Activated CD4-positive, alpha-beta T cell treated with anti-CD3 and anti-CD28 coated beads, Interleukin-2, amount 50 U/mL, for 1 hour (primary cell): ENCODE measurements around the gene CCDC27.
"Not testable (repeated sequence)": the region's sequence is repeated elsewhere in the genome, so short reads cannot be mapped to it uniquely, and the experiment has no call there.

Experiments
- DNase-seq: peaks from one replicate; pipeline ENCODE4 v3.0.0-alpha.2; 2020

CCDC27 gene

GRCh38 chr1:3796215-3797061 lies 44.2 kb downstream of the CCDC27 start, which contains the start of gene LRRC47:
TSS of gene LRRC47 (minus strand) at chr1:3796498. CDS start at chr1:3796476, 22 bp downstream.
- peak; percentile 94 for DNase-seq

GRCh38 chr1:3799976-3800685 lies 47.9 kb downstream of the CCDC27 start:
- no peak for DNase-seq

GRCh38 chr1:3800795-3801194 lies 48.5 kb downstream of the CCDC27 start:
- not testable (repeated sequence) for DNase-seq

DNA sequence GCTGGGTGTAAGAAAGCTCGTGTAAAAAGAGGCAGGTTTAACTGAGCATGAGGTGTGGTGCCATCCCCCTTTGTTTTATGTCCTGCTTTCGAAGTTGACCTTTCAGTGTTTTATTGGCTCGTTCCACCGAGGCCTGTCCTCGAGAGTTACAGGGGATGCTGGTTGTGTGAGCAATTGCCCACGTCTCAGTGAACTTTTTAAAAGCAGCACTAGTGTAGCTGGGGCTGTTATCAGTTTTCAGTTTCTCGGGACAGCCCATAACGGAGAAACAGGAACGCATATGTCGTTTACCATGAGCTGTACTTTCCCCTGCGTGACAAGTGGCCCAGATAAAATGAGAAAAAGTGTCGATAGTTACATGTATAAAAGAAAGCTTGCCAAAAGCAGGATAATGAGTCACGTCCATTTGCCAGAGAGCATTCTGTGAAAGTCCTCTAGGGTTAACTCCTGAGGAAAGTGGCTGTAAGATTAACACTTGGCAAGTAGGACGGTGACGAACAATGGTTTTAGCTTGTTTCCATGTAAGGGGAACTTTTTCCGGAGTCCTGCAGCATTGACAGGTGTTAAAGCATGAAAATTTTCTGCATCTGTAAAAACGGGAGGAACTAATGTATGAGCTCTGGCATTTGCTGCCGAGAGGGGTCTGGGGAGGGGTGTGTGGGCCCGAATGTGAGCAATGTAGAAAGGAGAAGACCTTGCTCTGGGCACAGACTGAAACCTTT lies 51.8 kb downstream of the CCDC27 start:
- DNase-seq: no peak

GRCh38 chr1:3804627-3804944 lies 52.3 kb downstream of the CCDC27 start:
- DNase-seq: not testable (repeated sequence)

GRCh38 chr1:3805038-3805437 lies 52.8 kb downstream of the CCDC27 start:
- no peak for DNase-seq

GRCh38 chr1:3807769-3808168 lies 55.5 kb downstream of the CCDC27 start:
- no peak for DNase-seq

GRCh38 chr1:3809680-3810079 lies 57.4 kb downstream of the CCDC27 start:
- no peak for DNase-seq

GRCh38 chr1:3810149-3810761 lies 58.0 kb downstream of the CCDC27 start:
- not testable (repeated sequence) for DNase-seq

DNA sequence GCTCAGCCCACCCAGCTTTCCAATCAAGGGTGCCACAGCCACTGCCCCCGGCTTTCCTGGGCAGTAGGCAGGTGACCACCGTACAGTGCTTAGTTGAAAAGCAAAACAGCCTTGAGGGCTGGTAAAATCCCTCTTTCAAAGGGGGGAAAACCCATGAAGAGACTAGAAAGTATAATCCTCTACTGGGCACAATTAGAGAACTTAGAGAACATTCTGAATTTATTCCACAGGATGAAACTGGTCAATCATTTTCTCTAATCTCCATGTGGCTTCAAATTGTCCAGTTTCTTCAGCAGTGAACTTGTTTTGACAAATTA lies 59.3 kb downstream of the CCDC27 start:
- DNase-seq: no peak

DNA sequence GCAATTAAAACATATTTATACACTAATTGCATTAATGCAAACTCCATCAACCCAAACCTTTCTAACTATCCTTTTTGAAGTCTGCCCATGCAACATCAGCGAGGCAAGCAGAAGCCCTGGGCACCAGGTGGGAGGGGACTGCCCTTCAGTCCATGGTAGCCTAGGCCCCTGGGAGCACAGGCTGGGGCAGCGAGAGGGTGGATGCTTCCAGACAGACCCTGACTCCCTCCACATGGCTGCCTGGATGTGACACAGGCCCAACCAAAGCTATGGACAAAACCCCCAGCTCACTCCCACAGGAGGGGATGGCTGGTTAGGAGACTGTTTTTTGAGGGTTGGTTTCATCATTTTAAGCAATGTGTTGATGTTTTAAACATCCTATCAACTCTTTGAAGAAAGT lies 61.8 kb downstream of the CCDC27 start:
- no peak for DNase-seq

- DNase-seq: no peak
These were observed 62.7 kb downstream of the CCDC27 start for GRCh38 chr1:3814771-3815561.

GRCh38 chr1:3816331-3817137 lies 64.3 kb downstream of the CCDC27 start:
- DNase-seq: no peak

DNA sequence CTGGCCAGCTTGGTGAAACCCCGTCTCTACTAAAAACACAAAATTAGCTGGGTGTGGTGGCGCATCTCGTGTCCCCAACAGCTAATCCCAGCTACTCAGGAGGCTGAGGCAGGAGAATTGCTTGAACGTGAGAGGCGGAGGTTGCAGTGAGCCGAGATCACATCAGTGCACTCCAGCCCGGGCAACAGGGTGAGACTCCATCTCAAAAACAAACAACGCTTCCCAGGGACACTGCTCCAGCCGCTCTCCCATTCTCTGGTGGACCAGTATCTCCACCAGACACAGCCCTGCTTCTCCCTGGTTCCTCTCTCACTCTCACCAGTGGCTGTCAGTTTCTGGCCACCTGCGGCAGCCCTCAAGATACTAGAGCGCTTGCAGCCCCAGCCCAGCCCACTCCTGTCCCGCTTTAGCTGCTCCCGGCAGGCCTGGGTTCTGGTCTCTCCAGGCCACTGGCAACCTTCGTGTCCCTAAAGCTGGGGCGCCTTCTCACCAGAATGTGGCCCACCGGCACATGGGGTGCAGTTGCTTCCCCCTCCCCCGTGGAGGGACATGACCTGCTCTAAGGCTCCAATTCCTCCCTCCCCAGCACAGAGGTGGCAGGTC lies 65.0 kb downstream of the CCDC27 start:
- DNase-seq: no peak

DNA sequence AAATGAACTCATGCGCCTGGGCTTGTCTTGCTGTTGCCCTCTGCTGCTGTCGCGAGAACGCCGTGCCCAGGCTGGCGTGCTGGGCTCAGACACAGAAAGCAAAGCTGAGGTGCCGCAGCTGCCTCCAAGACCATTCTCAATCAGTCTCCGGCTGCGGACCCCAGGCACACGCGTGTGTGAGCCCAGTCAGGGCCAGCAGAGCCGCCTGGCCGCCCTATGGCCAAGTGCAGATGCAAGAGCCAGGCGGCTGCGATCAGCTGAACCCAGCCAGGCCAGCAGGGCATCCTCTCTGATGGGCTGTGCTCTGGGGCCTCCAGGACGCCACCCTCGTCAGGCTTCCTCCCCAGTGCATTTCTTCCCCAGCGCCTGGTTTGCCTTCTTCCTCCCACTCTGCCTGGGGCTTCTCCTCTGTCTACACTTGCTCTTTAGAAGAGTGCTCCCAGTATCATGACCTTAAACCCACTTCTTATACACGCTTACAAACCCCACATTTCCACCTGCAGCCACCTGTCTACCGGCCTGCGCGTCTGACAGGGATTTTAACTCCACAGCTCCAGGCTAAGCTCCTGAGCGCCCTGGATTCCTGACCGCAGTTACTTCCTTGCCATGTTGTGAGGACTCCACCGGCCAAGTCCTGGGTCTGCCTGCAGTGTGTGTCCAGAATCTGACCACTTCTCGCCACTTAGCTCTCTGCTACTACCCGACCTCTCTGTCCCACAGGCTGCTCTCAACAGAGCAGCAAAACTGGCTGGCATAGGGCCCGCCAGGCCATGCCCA lies 65.8 kb downstream of the CCDC27 start:
- DNase-seq: no peak

DNA sequence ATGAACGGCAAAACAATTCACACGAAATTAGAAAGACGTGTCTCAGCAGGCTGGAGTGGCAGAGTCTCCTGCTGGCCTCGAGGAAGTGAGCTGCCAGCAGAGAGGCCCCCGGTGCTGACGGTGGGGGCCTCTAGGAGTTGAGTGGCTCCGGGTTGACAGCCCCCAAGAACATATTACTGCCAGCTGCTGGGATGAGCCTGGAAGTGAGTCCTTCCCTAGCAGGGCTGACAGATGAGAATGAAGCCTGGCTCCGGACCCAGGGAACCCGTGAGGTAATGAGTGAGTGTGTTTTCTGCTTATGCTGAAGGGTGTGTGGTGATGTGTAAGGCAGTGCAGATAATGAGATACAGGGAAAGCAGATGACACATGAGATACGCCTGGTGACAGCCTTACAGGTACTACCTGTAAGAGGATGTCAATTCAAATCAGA lies 67.5 kb downstream of the CCDC27 start:
- no peak for DNase-seq

- no peak for DNase-seq
These were observed 68.1 kb downstream of the CCDC27 start for GRCh38 chr1:3820316-3820715.

- no peak for DNase-seq
These were observed 68.8 kb downstream of the CCDC27 start for GRCh38 chr1:3821004-3821403.
